PC-9 (cell line): ENCODE measurements around the gene UHRF2. TPM values are rescaled to one million over a fixed set of nuclear protein-coding genes. Genes with fewer than 3 reads are reported as not detected.
"Not testable (repeated sequence)": the region's sequence is repeated elsewhere in the genome, so short reads cannot be mapped to it uniquely, and the experiment has no call there.

Experiments
- BruUV-seq: library from RNA; stranded (reverse); fragments of 400-500 nt; replicated peaks from 2 replicates; lab custom pipeline; 2021; lab: Mats Ljungman, UMichigan
- CTCF ChIA-PET: fragments of 300-600 bp; sonication (Branson Sonifier 250); formaldehyde crosslinking; loops from one replicate; lab custom pipeline; 2022; ENCODE audit warnings: antibody characterized with exemption; lab: Charles Lee
- POLR2A ChIA-PET: fragments of 300-600 bp; sonication (Branson Sonifier 250); formaldehyde crosslinking; loops from one replicate; lab custom pipeline; 2022; ENCODE audit warnings: antibody characterized with exemption; ENCODE audit not compliant: unreplicated experiment; lab: Charles Lee
- DNase-seq, 2 experiments: peaks; one replicate each; pipeline versions ENCODE4 v3.0.0 to v3.0.0-alpha.2; 2015 to 2022; ENCODE audit warnings: mixed read lengths in 1 of 2
- H2AFZ ChIP-seq: fragments of 200-600 bp; sonication (generic); 2 replicates; pipeline ENCODE4 v1.8.1; 2017; ENCODE audit warnings: antibody characterized with exemption
- H3F3A ChIP-seq: fragments of 200-600 bp; sonication (generic); 2 replicates; pipeline ENCODE4 v1.8.1; 2017; ENCODE audit warnings: antibody characterized with exemption, mild to moderate bottlenecking, low read depth; ENCODE audit not compliant: insufficient read depth
- H3K27ac ChIP-seq: fragments of 200-600 bp; sonication (generic); 2 replicates; pipeline ENCODE4 v1.6.1; 2016; ENCODE audit warnings: mixed run types
- H3K27me3 ChIP-seq: fragments of 200-600 bp; sonication (generic); 2 replicates; pipeline ENCODE4 v1.6.1; 2016; ENCODE audit warnings: low read depth, mixed run types; ENCODE audit not compliant: insufficient read depth
- H3K36me3 ChIP-seq: fragments of 200-600 bp; sonication (generic); 2 replicates; pipeline ENCODE4 v1.6.1; 2016; ENCODE audit warnings: low read depth, mixed run types
- H3K4me1 ChIP-seq: fragments of 200-600 bp; sonication (generic); replicated peaks from 2 replicates; pipeline ENCODE4 v1.6.1; 2016; ENCODE audit warnings: mixed run types; ENCODE audit not compliant: insufficient read depth
- H3K4me2 ChIP-seq: fragments of 200-600 bp; sonication (generic); 2 replicates; pipeline ENCODE4 v1.6.1; 2017; ENCODE audit warnings: mixed run types
- H3K4me3 ChIP-seq: fragments of 200-600 bp; sonication (generic); 2 replicates; pipeline ENCODE4 v1.6.1; 2016; ENCODE audit warnings: mixed run types
- H3K79me2 ChIP-seq: fragments of 200-600 bp; sonication (generic); 2 replicates; pipeline ENCODE4 v1.6.1; 2017; ENCODE audit warnings: low read depth, mixed run types
- H3K9me2 ChIP-seq: fragments of 200-600 bp; sonication (generic); 2 replicates; pipeline ENCODE4 v1.8.1; 2017; ENCODE audit warnings: mild to moderate bottlenecking; ENCODE audit not compliant: insufficient read depth
- H3K9me3 ChIP-seq: fragments of 200-600 bp; sonication (generic); 2 replicates; pipeline ENCODE4 v1.8.1; 2016; ENCODE audit warnings: low read depth; ENCODE audit not compliant: insufficient read depth
- H4K20me1 ChIP-seq: fragments of 200-600 bp; sonication (generic); 2 replicates; pipeline ENCODE4 v1.8.1; 2017; ENCODE audit not compliant: insufficient read depth
- CTCF ChIP-seq: fragments of 200-600 bp; sonication (generic); conservative IDR thresholded peaks from 2 replicates; pipeline ENCODE4 v1.6.1; 2017; ENCODE audit warnings: mixed run types, antibody characterized with exemption, mild to moderate bottlenecking, moderate library complexity
- EZH2 ChIP-seq: fragments of 200-600 bp; sonication (generic); IDR thresholded peaks from 2 replicates; pipeline ENCODE4 v1.8.0; 2017; ENCODE audit warnings: antibody characterized with exemption, low read depth
- intact Hi-C: fragments of 100-400 bp; cut with micrococcal nuclease; formaldehyde crosslinking; loops from one replicate; pipeline ENCODE4 v1.10.0; 2022; ENCODE audit not compliant: unreplicated experiment
- total RNA-seq: library from RNA; stranded (reverse); gene quantifications from 2 replicates; pipeline ENCODE4 v1.2.3, GENCODE V29; 2021

UHRF2 gene
- total RNA-seq, 1 experiment from 2014 or later = 40.9 TPM

DNA sequence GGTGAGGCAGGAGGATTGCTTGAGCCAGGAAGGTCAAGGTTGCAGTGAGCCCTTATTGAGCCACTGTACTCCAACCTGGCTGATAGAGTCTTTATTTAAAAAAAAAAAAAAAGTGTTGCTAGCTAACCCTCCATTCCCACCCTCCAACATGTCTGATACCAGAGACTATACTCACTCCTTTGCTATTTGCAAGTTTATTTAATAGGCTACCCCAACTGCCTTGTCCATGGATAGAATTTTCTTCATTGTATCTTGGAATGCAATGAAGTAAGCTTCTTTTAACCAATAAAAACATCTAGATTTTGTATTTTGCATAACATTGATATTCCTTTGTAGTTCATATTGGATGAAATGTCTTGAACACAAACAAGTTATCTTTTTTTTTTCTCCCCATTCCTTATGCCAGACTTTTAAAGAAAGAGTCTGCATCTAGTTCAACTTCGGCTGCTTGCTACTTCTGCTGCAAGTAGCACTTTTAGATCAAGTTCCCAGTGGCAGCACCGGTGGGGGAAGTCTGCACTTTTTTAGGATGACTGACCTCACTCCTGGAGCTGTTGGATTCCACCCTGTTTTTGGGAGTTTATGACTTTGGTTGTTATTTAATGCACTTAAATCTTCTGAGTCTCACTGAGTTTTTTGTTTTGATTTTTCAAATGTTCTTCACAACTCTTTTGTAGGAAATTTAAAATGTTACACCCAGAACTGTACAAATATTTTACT is 112.5 kb downstream of the UHRF2 start:
- Histone ChIP-seq H3K27me3 (no peaks in the 10 kb centered on the region), H2AFZ (no peak overlapping the region), H3K36me3 (no peaks in the 10 kb centered on the region), H3K9me2 (no peaks in the 10 kb centered on the region), H3K79me2 (no peaks in the 10 kb centered on the region), H3K9me3 (no peaks in the 10 kb centered on the region), H3F3A (no peaks in the 10 kb centered on the region), H3K27ac (no peak overlapping the region), H4K20me1 (no peaks in the 10 kb centered on the region), H3K4me1 (no peaks in the 10 kb centered on the region), H3K4me2 (no peak overlapping the region), H3K4me3 (no peak overlapping the region)
- intact Hi-C loops = no loop called here
- TF ChIP-seq EZH2 (no peak), CTCF (no peak)
- ChIA-PET CTCF (no interaction called here), POLR2A (no interaction called here)
- BruUV-seq = no TSS peak
- DNase-seq = no peak

GRCh38 chr9:6535594-6535993 is 122.6 kb downstream of the UHRF2 start:
- TF ChIP-seq EZH2 (no peak), CTCF (no peak)
- H3K36me3 ChIP-seq = no peaks in the 10 kb centered on the region
- no peak overlapping the region for H3K27ac ChIP-seq
- ChIA-PET POLR2A (no interaction called here), CTCF (no interaction called here)
- H4K20me1 ChIP-seq = no peaks in the 10 kb centered on the region
- H3K4me1 ChIP-seq = no peaks in the 10 kb centered on the region
- H3K9me2 ChIP-seq = no peaks in the 10 kb centered on the region
- no peak overlapping the region for H3K4me2 ChIP-seq
- no peaks in the 10 kb centered on the region for H3K79me2 ChIP-seq
- no peak overlapping the region for H3K4me3 ChIP-seq
- intact Hi-C loops = no loop called here
- H3K9me3 ChIP-seq = no peaks in the 10 kb centered on the region
- H3K27me3 ChIP-seq = no peaks in the 10 kb centered on the region
- H2AFZ ChIP-seq = no peak overlapping the region
- no TSS peak for BruUV-seq
- H3F3A ChIP-seq = no peaks in the 10 kb centered on the region
- DNase-seq = no peak

- Histone ChIP-seq H3K4me3 (no peak overlapping the region), H3F3A (no peaks in the 10 kb centered on the region), H3K27me3 (no peaks in the 10 kb centered on the region), H3K36me3 (no peaks in the 10 kb centered on the region), H3K79me2 (no peaks in the 10 kb centered on the region), H3K4me2 (no peak overlapping the region), H4K20me1 (no peaks in the 10 kb centered on the region), H3K9me2 (no peaks in the 10 kb centered on the region), H2AFZ (no peak overlapping the region), H3K9me3 (no peaks in the 10 kb centered on the region), H3K4me1 (no peaks in the 10 kb centered on the region), H3K27ac (no peak overlapping the region)
- ChIA-PET CTCF (no interaction called here), POLR2A (no interaction called here)
- intact Hi-C loops = no loop called here
- BruUV-seq = no TSS peak
- TF ChIP-seq EZH2 (no peak), CTCF (no peak)
- DNase-seq = no peak
These were observed 125.7 kb downstream of the UHRF2 start for GRCh38 chr9:6538666-6539071.

- H3K36me3 ChIP-seq, H2AFZ ChIP-seq, H3K27me3 ChIP-seq, POLR2A ChIA-PET, H3K9me2 ChIP-seq, H4K20me1 ChIP-seq, H3K27ac ChIP-seq, intact Hi-C loops, BruUV-seq, H3K4me2 ChIP-seq, H3K79me2 ChIP-seq, H3K9me3 ChIP-seq, DNase-seq, H3K4me3 ChIP-seq: not testable (repeated sequence)
- CTCF ChIA-PET = interaction anchor here (0.7 kb wide), 1 partner anchor 530 kb away, joined by 6 read pairs; no protein-coding TSS in a partner anchor
- peaks cover 16% of the 10 kb centered on the region; the same call in 1 of the 2 replicates for H3F3A ChIP-seq
- H3K4me1 ChIP-seq = peaks cover 16% of the 10 kb centered on the region; the same call in 1 of the 2 replicates
These were observed 129.6 kb downstream of the UHRF2 start for GRCh38 chr9:6542617-6543016.
